ENCODE results near the gene QARS1. TPM values are rescaled to one million over a fixed set of nuclear protein-coding genes. Genes with fewer than 3 reads are reported as not detected.

The QARS1 gene
- total RNA-seq = 100 to 1,000 TPM; 191 to 223 TPM
- polyA plus RNA-seq = 100 to 1,000 TPM; 172 to 234 TPM
- long read RNA-seq, donor 1, transcript QARS-223 (4 exons, 679 nt) = minor isoform, 15 of 110 reads
- long read RNA-seq, donor 1, transcript QARS-218 (2 exons, 600 nt) = minor isoform, 5 of 110 reads
- long read RNA-seq, donor 1, transcript QARS-201 (24 exons, 2,827 nt) = major isoform, 29 of 110 reads
- long read RNA-seq, donor 1, partial matches to known transcripts = 41 of 110 reads
- long read RNA-seq, donor 1, other reads (novel, unspliced or antisense) = 10 of 110 reads
- long read RNA-seq, donor 2, transcript QARS-201 (24 exons, 2,827 nt) = minor isoform, 12 of 58 reads
- long read RNA-seq, donor 2, transcript QARS-223 (4 exons, 679 nt) = major isoform, 13 of 58 reads
- long read RNA-seq, donor 2, partial matches to known transcripts = 26 of 58 reads
- long read RNA-seq, donor 2, other reads (novel, unspliced or antisense) = 0 of 58 reads
- long read RNA-seq, donor 3, transcript QARS-201 (24 exons, 2,827 nt) = major isoform, 9 of 22 reads
- long read RNA-seq, donor 3, partial matches to known transcripts = 5 of 22 reads
- long read RNA-seq, donor 3, other reads (novel, unspliced or antisense) = 0 of 22 reads
- long read RNA-seq, donor 4, transcript QARS-223 (4 exons, 679 nt) = major isoform, 8 of 38 reads
- long read RNA-seq, donor 4, transcript QARS-201 (24 exons, 2,827 nt) = minor isoform, 5 of 38 reads
- long read RNA-seq, donor 4, partial matches to known transcripts = 21 of 38 reads
- long read RNA-seq, donor 4, other reads (novel, unspliced or antisense) = 0 of 38 reads
- long read RNA-seq, donor 5, transcript QARS-201 (24 exons, 2,827 nt) = major isoform, 29 of 117 reads
- long read RNA-seq, donor 5, transcript QARS-223 (4 exons, 679 nt) = minor isoform, 22 of 117 reads
- long read RNA-seq, donor 5, transcript QARS-218 (2 exons, 600 nt) = minor isoform, 9 of 117 reads
- long read RNA-seq, donor 5, partial matches to known transcripts = 53 of 117 reads
- long read RNA-seq, donor 5, other reads (novel, unspliced or antisense) = 0 of 117 reads

- Histone ChIP-seq H3K27ac (ENCODE audit: low read depth in 1 of 2, low read length in 1 of 2) (peak within 1 kb of the TSS; percentile 89 to 95), H3K9ac (ENCODE audit: insufficient read depth in 1 of 2, low read length in 2 of 2) (peak within 1 kb of the TSS; percentile 84 to 85), H3K4me3 (peak within 1 kb of the TSS; percentile 88), H3K4me1 (ENCODE audit: control insufficient read depth in 5 of 5, insufficient read depth in 5 of 5, low read length in 5 of 5) (peaks cover 0 to 12% (median 6%) of the 10 kb centered on the region in 5 donors), H3K9me3 (ENCODE audit: control insufficient read depth in 4 of 4, insufficient read depth in 3 of 4, low read length in 3 of 4) (no peaks in the 10 kb centered on the region), H3K36me3 (ENCODE audit: control insufficient read depth in 4 of 4, insufficient read depth in 4 of 4, low read length in 4 of 4) (peaks cover 21 to 42% (median 38%) of the 10 kb centered on the region in 4 donors), H3K27me3 (ENCODE audit: control insufficient read depth in 3 of 3, insufficient read depth in 3 of 3, low read length in 2 of 3) (no peaks in the 10 kb centered on the region)
- DNase-seq (peak; percentile 96), ATAC-seq (ENCODE audit: insufficient read depth, low FRiP score) (peak; percentile 99)
- TF ChIP-seq CTCF (IDR thresholded peaks at IDR 0.05; ENCODE audit: control extremely low read depth, extremely low read depth) = no peak
- 1 to 2% methylated on average over 50 of the region's 50 CpGs for WGBS, 2 donors
Measured at GRCh38 chr3:49104427-49105291, at the start of gene QARS1. Gene QARS1, minus strand, starts transcription at chr3:49104757. Its CDS starts 24 bp downstream, at chr3:49104733.

DNA sequence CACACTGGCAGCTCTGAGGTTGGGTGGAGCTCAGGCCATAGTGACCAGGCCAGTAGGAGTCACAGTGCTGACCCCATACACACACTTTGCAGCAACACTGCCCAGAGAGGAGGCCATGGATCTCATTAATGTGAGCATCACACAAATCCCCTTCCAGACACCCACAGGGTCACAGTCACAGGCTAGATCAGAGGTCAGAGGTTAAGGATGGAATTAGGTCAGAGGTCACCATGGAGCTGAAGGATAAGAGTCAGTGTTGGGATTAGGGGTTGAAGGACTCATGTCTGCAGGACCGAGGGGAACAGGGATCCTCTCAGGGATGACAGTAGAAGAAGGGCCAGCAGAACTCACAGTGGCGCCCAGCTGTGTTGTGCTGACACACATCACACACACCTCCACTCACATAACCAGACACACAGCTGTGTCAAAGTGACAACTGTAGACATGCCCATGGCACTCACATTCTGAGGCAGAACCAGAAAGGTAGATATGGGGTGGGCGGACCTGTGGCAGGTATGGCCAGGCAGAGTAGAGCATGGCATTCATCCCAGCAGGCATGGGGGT is 48.9 kb upstream of the QARS1 start:
- DNase-seq = no peak
- Histone ChIP-seq H3K27ac (ENCODE audit: low read depth in 1 of 2, low read length in 1 of 2) (no peak overlapping the region), H3K4me3 (no peak overlapping the region), H3K9me3 (ENCODE audit: control insufficient read depth in 4 of 4, insufficient read depth in 3 of 4, low read length in 3 of 4) (no peaks in the 10 kb centered on the region), H3K36me3 (ENCODE audit: control insufficient read depth in 4 of 4, insufficient read depth in 4 of 4, low read length in 4 of 4) (no peaks in the 10 kb centered on the region), H3K9ac (ENCODE audit: insufficient read depth in 1 of 2, low read length in 2 of 2) (no peak overlapping the region), H3K4me1 (ENCODE audit: control insufficient read depth in 5 of 5, insufficient read depth in 5 of 5, low read length in 5 of 5) (no peaks in the 10 kb centered on the region), H3K27me3 (ENCODE audit: control insufficient read depth in 3 of 3, insufficient read depth in 3 of 3, low read length in 2 of 3) (no peaks in the 10 kb centered on the region)
- TF ChIP-seq CTCF (IDR thresholded peaks at IDR 0.05; ENCODE audit: control extremely low read depth, extremely low read depth) = no peak
- no peak for ATAC-seq (ENCODE audit: insufficient read depth, low FRiP score)
- 89 to 94% methylated on average over 3 of the region's 3 CpGs for WGBS, 2 donors

- Histone ChIP-seq H3K36me3 (ENCODE audit: control insufficient read depth in 4 of 4, insufficient read depth in 4 of 4, low read length in 4 of 4) (no peaks in the 10 kb centered on the region), H3K27ac (ENCODE audit: low read depth in 1 of 2, low read length in 1 of 2) (no peak overlapping the region), H3K4me3 (no peak overlapping the region), H3K9ac (ENCODE audit: insufficient read depth in 1 of 2, low read length in 2 of 2) (no peak overlapping the region), H3K27me3 (ENCODE audit: control insufficient read depth in 3 of 3, insufficient read depth in 3 of 3, low read length in 2 of 3) (no peaks in the 10 kb centered on the region), H3K4me1 (ENCODE audit: control insufficient read depth in 5 of 5, insufficient read depth in 5 of 5, low read length in 5 of 5) (no peaks in the 10 kb centered on the region), H3K9me3 (ENCODE audit: control insufficient read depth in 4 of 4, insufficient read depth in 3 of 4, low read length in 3 of 4) (no peaks in the 10 kb centered on the region)
- no peak for TF ChIP-seq CTCF (IDR thresholded peaks at IDR 0.05; ENCODE audit: control extremely low read depth, extremely low read depth)
- WGBS, 2 donors = 90 to 92% methylated on average over 2 of the region's 2 CpGs
- DNase-seq = no peak
- no peak for ATAC-seq (ENCODE audit: insufficient read depth, low FRiP score)
Measured at GRCh38 chr3:49151610-49152009, 47.1 kb upstream of the QARS1 start.

Measured in lung (tissue), 16 donors.